Thyroid gland (tissue), 4 donors: ENCODE measurements around the gene FRAS1. TPM values are rescaled to one million over a fixed set of nuclear protein-coding genes. Genes with fewer than 3 reads are reported as not detected.
"Not testable (repeated sequence)": the region's sequence is repeated elsewhere in the genome, so short reads cannot be mapped to it uniquely, and the experiment has no call there.

Source experiments
- DNase-seq, 2 donors: peaks; one replicate each; pipeline ENCODE4 v3.0.0-alpha.2; 2019
- H3K27ac ChIP-seq, 3 donors: fragments of 200-600 bp; sonication (generic); 1 replicate in 2 of 3; 2 replicates in 1 of 3; pipeline ENCODE4 v1.5.1; 2016 to 2019; ENCODE audit warnings: mild to moderate bottlenecking in 1 of 3, moderate library complexity in 1 of 3
- H3K27me3 ChIP-seq: fragments of 200-600 bp; sonication (generic); one replicate; pipeline ENCODE4 v1.5.1; 2019
- H3K36me3 ChIP-seq, 2 donors: fragments of 200-600 bp; sonication (generic); one replicate each; pipeline ENCODE4 v1.5.1; 2016 to 2019
- H3K4me1 ChIP-seq, 2 donors: fragments of 200-600 bp; sonication (generic); one replicate each; pipeline ENCODE4 v1.5.1; 2017 to 2019
- H3K4me3 ChIP-seq, 3 donors: fragments of 200-600 bp; sonication (generic); replicated peaks in 1 of 3; 1 replicate in 2 of 3; 2 replicates in 1 of 3; pipeline ENCODE4 v1.5.1; 2016; ENCODE audit warnings: mild to moderate bottlenecking in 1 of 3
- H3K9me3 ChIP-seq: fragments of 200-600 bp; sonication (generic); one replicate; pipeline ENCODE4 v1.5.1; 2017
- CTCF ChIP-seq, 6 experiments: fragments of 200-600 bp in 3 of 6; fragments of 450-650 bp in 3 of 6; sonication (generic) in 3 of 6; IDR thresholded peaks; one replicate each; pipeline ENCODE4 v1.5.1; 2016 to 2019; ENCODE audit warnings: antibody characterized with exemption in 6 of 6, mild to moderate bottlenecking in 2 of 6, inconsistent platforms in 1 of 6, moderate library complexity in 1 of 6
- POLR2A ChIP-seq, 2 donors: fragments of 450-650 bp; IDR thresholded peaks; one replicate each; pipeline ENCODE4 v1.6.1; 2017; ENCODE audit warnings: antibody characterized with exemption in 2 of 2, mild to moderate bottlenecking in 2 of 2, moderate library complexity in 1 of 2
- WGBS, 2 donors: methylation state at CpG; one replicate each; pipeline ENCODE4 v1.1.5; 2017; 5-methylcytosine and 5-hydroxymethylcytosine counted together
- intact Hi-C: fragments of 100-400 bp; cut with DNase I; formaldehyde crosslinking; loops from one replicate; pipeline ENCODE4 v1.15.1; 2023
- total RNA-seq, 4 donors: library from RNA; depleted of rRNA; stranded (reverse); fragments of >200 nt; gene quantifications; one replicate each; pipeline ENCODE4 v1.2.3, GENCODE V29; 2016

FRAS1 gene
- total RNA-seq, 4 donors from 2014 or later = 25.4 to 42.3 (median 31.7) TPM

DNA sequence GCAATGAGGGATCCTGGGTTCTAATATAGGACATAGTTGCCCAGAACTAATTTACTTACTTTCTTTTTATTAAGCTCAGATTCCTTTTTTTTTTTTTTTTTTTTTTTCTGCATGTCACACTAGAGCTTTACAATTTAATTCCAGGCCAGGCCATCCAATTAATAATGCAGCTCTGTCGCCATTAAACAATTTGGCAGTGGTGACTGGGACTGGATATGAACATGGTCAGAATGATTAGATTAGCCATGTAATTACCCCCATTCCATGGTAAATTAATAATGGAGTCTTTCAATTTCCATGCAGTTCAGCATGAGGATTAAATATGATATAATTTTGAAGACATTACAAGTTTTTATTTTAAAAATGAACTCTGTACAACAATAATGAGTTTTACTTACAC lies 267.5 kb downstream of the FRAS1 start:
- Histone ChIP-seq H3K36me3 (no peaks in the 10 kb centered on the region), H3K4me3 (no peak overlapping the region), H3K27ac (no peak overlapping the region), H3K9me3 (no peaks in the 10 kb centered on the region), H3K4me1 (no peaks in the 10 kb centered on the region), H3K27me3 (no peaks in the 10 kb centered on the region)
- DNase-seq = no peak
- TF ChIP-seq POLR2A (IDR thresholded peaks at IDR 0.05) = no peak
- TF ChIP-seq CTCF (IDR thresholded peaks at IDR 0.05) = no peak
- intact Hi-C loops = no loop called here
- 90 to 92% methylated on average over 1 of the region's 1 CpG for WGBS, 2 donors

- 73 to 81% methylated on average over 9 of the region's 9 CpGs for WGBS, 2 donors
- intact Hi-C loops = no loop called here
Observed at GRCh38 chr4:78325271-78326157, 268.4 kb downstream of the FRAS1 start.

DNA sequence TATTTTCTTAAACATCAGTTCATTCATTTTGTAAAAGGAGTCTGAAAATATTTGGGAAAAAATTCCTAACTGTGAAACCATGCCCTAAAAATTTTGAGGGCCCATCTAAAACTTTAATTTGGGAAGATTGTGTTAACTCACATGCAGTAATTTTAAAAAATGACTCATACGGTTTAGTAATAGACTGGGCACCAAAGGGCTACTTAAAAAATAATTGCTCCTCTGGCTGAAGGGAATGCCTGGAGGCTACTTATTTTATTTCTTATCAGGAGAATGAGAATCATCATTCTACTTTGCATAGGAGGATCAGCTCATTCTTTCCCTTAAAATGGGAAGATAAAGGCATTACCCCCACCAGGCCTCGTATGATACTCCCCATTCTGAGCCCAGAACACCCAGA lies 271.5 kb downstream of the FRAS1 start:
- H3K27me3 ChIP-seq = not testable (repeated sequence)

More at GRCh38 chr4:78325271-78326157, 268.4 kb downstream of the FRAS1 start:
- Histone ChIP-seq H3K36me3 (no peaks in the 10 kb centered on the region), H3K4me3 (no peak overlapping the region), H3K27me3 (no peaks in the 10 kb centered on the region), H3K27ac (no peak overlapping the region), H3K4me1 (no peaks in the 10 kb centered on the region), H3K9me3 (no peaks in the 10 kb centered on the region)
- no peak for DNase-seq
- TF ChIP-seq POLR2A (IDR thresholded peaks at IDR 0.05) (no peak), CTCF (IDR thresholded peaks at IDR 0.05) (no peak)

DNA sequence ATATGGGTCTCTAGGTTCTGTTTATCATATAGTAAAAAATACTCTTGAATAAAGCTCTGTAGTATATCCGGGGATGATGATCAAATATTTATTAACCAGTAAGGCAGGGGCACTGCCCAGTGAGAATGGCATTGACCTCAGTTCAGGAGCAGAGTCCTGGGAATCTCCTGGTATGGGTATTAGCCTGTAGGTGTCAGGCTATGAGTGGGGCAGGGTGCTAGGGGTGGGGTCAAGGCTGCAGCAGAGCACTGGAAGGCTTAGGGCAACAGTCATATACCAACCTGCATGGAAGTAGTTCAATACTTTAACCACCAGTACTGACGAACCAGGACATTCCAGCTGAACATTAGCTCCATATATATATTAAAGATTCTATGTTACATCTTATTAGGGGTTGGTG lies 274.1 kb downstream of the FRAS1 start:
- no peak for DNase-seq
- WGBS, 2 donors = 94 to 97% methylated on average over 2 of the region's 2 CpGs
- H3K9me3 ChIP-seq = no peaks in the 10 kb centered on the region
- H3K27ac ChIP-seq = no peak overlapping the region
- H3K4me1 ChIP-seq = peaks cover 0 to 3% of the 10 kb centered on the region in 2 donors
- H3K27me3 ChIP-seq = no peaks in the 10 kb centered on the region
- TF ChIP-seq POLR2A (IDR thresholded peaks at IDR 0.05) = no peak
- TF ChIP-seq CTCF (IDR thresholded peaks at IDR 0.05) = no peak
- H3K4me3 ChIP-seq = no peak overlapping the region
- intact Hi-C loops = no loop called here
- no peaks in the 10 kb centered on the region for H3K36me3 ChIP-seq

More for the DNA sequence above, 271.5 kb downstream of the FRAS1 start:
- H3K4me1 ChIP-seq, H3K9me3 ChIP-seq, intact Hi-C loops, H3K27ac ChIP-seq, H3K4me3 ChIP-seq, DNase-seq, H3K36me3 ChIP-seq: not testable (repeated sequence)
- 88 to 89% methylated on average over 2 of the region's 2 CpGs for WGBS, 2 donors

DNA sequence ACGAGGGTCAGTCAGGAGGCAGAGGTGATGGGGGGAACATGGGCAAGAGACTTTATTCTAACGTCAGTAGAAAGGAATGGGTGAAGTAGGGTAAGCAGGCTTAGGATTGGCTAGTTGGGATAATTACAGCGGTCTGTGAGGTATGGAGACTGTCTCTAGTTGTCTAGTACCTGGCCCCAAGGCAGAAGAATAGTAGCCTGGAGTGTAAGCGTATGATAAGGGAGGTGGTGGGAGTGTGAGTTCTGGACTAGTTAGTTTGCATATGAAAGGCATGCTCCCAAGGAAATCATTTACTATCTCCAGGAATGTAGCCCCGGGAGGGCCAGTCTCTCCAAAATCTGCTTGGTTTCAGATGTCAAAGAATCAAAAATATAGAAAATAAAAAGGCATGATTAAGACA lies 274.8 kb downstream of the FRAS1 start:
- intact Hi-C loops = no loop called here
- no peaks in the 10 kb centered on the region for H3K36me3 ChIP-seq
- H3K4me1 ChIP-seq = peaks cover 0 to 10% of the 10 kb centered on the region in 2 donors
- TF ChIP-seq CTCF (IDR thresholded peaks at IDR 0.05) = no peak
- TF ChIP-seq POLR2A (IDR thresholded peaks at IDR 0.05) = no peak
- no peak for DNase-seq
- no peaks in the 10 kb centered on the region for H3K9me3 ChIP-seq
- no peaks in the 10 kb centered on the region for H3K27me3 ChIP-seq
- 83 to 86% methylated on average over 5 of the region's 5 CpGs for WGBS, 2 donors
- H3K4me3 ChIP-seq = no peak overlapping the region
- no peak overlapping the region for H3K27ac ChIP-seq
